ENCODE data around the gene RPL22L1. TPM values are rescaled to one million over a fixed set of nuclear protein-coding genes. Genes with fewer than 3 reads are reported as not detected.
"Not testable (repeated sequence)": the region's sequence is repeated elsewhere in the genome, so short reads cannot be mapped to it uniquely, and the experiment has no call there.

Gene RPL22L1
- total and polyA plus RNA-seq, 2 experiments from 2014 or later: 216 to 441 TPM

DNA sequence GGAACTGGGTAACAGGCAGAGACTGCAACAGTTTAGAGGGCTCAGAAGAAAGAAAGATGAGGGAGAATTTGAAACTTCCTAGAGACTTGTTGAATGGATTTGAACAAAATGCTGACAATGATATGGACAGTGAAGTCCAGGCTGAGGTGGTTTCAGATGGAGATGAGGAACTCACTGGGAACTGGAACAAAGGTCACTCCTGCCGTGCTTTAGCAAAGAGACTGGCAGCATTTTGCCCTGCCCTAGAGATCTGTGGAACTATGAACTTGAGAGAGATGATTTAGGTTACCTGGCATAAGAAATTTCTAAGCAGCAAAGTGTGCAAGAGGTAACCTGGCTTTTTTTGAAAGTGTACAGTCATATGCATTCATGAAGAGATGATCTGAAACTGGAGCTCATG is 26.8 kb upstream of the RPL22L1 start:
- H3K27ac ChIP-seq (ENCODE audit: low read depth): no peak overlapping the region
- ATAC-seq (no peak), DNase-seq (ENCODE audit: low spot score) (no peak)
- H4K20me1 ChIP-seq (replicated peaks; ENCODE audit: insufficient read depth): no peaks in the 10 kb centered on the region
- Mint-ChIP-seq H3K36me3 (ENCODE audit: low read depth) (peaks cover 23% of the 10 kb centered on the region), H3K4me3 (no peak overlapping the region), H3K4me1 (no peaks in the 10 kb centered on the region), H3K27me3 (ENCODE audit: insufficient read depth, low read depth, poor library complexity) (no peaks in the 10 kb centered on the region), H3K9me3 (peaks cover 21% of the 10 kb centered on the region), H3K27ac (no peak overlapping the region)
- no peaks in the 10 kb centered on the region for H3K27me3 ChIP-seq (ENCODE audit: insufficient read depth)
- H3K79me2 ChIP-seq (replicated peaks; ENCODE audit: insufficient read depth): no peaks in the 10 kb centered on the region
- H2AFZ ChIP-seq: no peak overlapping the region
- TF ChIP-seq EZH2phosphoT487 (IDR thresholded peaks at IDR 0.05; ENCODE audit: unreplicated experiment) (no peak), EZH2 (IDR thresholded peaks at IDR 0.05; ENCODE audit: low read depth, unreplicated experiment) (no peak), JUNB (IDR thresholded peaks at IDR 0.05; ENCODE audit: unreplicated experiment) (no peak)
- TF ChIP-seq, protein P1, sequence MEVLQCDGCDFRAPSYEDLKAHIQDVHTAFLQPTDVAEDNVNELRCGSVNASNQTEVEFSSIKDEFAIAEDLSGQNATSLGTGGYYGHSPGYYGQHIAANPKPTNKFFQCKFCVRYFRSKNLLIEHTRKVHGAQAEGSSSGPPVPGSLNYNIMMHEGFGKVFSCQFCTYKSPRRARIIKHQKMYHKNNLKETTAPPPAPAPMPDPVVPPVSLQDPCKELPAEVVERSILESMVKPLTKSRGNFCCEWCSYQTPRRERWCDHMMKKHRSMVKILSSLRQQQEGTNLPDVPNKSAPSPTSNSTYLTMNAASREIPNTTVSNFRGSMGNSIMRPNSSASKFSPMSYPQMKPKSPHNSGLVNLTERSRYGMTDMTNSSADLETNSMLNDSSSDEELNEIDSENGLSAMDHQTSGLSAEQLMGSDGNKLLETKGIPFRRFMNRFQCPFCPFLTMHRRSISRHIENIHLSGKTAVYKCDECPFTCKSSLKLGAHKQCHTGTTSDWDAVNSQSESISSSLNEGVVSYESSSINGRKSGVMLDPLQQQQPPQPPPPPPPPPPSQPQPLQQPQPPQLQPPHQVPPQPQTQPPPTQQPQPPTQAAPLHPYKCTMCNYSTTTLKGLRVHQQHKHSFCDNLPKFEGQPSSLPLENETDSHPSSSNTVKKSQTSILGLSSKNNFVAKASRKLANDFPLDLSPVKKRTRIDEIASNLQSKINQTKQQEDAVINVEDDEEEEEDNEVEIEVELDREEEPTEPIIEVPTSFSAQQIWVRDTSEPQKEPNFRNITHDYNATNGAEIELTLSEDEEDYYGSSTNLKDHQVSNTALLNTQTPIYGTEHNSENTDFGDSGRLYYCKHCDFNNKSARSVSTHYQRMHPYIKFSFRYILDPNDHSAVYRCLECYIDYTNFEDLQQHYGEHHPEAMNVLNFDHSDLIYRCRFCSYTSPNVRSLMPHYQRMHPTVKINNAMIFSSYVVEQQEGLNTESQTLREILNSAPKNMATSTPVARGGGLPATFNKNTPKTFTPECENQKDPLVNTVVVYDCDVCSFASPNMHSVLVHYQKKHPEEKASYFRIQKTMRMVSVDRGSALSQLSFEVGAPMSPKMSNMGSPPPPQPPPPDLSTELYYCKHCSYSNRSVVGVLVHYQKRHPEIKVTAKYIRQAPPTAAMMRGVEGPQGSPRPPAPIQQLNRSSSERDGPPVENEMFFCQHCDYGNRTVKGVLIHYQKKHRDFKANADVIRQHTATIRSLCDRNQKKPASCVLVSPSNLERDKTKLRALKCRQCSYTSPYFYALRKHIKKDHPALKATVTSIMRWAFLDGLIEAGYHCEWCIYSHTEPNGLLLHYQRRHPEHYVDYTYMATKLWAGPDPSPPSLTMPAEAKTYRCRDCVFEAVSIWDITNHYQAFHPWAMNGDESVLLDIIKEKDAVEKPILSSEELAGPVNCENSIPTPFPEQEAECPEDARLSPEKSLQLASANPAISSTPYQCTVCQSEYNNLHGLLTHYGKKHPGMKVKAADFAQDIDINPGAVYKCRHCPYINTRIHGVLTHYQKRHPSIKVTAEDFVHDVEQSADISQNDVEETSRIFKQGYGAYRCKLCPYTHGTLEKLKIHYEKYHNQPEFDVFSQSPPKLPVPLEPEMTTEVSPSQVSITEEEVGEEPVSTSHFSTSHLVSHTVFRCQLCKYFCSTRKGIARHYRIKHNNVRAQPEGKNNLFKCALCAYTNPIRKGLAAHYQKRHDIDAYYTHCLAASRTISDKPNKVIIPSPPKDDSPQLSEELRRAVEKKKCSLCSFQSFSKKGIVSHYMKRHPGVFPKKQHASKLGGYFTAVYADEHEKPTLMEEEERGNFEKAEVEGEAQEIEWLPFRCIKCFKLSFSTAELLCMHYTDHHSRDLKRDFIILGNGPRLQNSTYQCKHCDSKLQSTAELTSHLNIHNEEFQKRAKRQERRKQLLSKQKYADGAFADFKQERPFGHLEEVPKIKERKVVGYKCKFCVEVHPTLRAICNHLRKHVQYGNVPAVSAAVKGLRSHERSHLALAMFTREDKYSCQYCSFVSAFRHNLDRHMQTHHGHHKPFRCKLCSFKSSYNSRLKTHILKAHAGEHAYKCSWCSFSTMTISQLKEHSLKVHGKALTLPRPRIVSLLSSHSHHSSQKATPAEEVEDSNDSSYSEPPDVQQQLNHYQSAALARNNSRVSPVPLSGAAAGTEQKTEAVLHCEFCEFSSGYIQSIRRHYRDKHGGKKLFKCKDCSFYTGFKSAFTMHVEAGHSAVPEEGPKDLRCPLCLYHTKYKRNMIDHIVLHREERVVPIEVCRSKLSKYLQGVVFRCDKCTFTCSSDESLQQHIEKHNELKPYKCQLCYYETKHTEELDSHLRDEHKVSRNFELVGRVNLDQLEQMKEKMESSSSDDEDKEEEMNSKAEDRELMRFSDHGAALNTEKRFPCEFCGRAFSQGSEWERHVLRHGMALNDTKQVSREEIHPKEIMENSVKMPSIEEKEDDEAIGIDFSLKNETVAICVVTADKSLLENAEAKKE (CRISPR knock-in tag; IDR thresholded peaks at IDR 0.05): no peak
- TF ChIP-seq, protein P2, sequence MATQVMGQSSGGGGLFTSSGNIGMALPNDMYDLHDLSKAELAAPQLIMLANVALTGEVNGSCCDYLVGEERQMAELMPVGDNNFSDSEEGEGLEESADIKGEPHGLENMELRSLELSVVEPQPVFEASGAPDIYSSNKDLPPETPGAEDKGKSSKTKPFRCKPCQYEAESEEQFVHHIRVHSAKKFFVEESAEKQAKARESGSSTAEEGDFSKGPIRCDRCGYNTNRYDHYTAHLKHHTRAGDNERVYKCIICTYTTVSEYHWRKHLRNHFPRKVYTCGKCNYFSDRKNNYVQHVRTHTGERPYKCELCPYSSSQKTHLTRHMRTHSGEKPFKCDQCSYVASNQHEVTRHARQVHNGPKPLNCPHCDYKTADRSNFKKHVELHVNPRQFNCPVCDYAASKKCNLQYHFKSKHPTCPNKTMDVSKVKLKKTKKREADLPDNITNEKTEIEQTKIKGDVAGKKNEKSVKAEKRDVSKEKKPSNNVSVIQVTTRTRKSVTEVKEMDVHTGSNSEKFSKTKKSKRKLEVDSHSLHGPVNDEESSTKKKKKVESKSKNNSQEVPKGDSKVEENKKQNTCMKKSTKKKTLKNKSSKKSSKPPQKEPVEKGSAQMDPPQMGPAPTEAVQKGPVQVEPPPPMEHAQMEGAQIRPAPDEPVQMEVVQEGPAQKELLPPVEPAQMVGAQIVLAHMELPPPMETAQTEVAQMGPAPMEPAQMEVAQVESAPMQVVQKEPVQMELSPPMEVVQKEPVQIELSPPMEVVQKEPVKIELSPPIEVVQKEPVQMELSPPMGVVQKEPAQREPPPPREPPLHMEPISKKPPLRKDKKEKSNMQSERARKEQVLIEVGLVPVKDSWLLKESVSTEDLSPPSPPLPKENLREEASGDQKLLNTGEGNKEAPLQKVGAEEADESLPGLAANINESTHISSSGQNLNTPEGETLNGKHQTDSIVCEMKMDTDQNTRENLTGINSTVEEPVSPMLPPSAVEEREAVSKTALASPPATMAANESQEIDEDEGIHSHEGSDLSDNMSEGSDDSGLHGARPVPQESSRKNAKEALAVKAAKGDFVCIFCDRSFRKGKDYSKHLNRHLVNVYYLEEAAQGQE (IDR thresholded peaks at IDR 0.05; ENCODE audit: unreplicated experiment): no peak
- TF ChIP-seq, protein P3, sequence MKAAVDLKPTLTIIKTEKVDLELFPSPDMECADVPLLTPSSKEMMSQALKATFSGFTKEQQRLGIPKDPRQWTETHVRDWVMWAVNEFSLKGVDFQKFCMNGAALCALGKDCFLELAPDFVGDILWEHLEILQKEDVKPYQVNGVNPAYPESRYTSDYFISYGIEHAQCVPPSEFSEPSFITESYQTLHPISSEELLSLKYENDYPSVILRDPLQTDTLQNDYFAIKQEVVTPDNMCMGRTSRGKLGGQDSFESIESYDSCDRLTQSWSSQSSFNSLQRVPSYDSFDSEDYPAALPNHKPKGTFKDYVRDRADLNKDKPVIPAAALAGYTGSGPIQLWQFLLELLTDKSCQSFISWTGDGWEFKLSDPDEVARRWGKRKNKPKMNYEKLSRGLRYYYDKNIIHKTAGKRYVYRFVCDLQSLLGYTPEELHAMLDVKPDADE (IDR thresholded peaks at IDR 0.05): no peak
- no peak overlapping the region for H3K4me3 ChIP-seq
- H3F3A ChIP-seq (replicated peaks; ENCODE audit: low read depth): no peaks in the 10 kb centered on the region
- no peak overlapping the region for H3K4me2 ChIP-seq
- H3K4me1 ChIP-seq (ENCODE audit: insufficient read depth): no peaks in the 10 kb centered on the region
- 0 out of 2 replicates have a peak, but pooled peaks cover 3% of the 10 kb centered on the region for H3K9me2 ChIP-seq (ENCODE audit: insufficient read depth)
- H3K36me3 ChIP-seq (ENCODE audit: insufficient read depth): no peaks in the 10 kb centered on the region

DNA sequence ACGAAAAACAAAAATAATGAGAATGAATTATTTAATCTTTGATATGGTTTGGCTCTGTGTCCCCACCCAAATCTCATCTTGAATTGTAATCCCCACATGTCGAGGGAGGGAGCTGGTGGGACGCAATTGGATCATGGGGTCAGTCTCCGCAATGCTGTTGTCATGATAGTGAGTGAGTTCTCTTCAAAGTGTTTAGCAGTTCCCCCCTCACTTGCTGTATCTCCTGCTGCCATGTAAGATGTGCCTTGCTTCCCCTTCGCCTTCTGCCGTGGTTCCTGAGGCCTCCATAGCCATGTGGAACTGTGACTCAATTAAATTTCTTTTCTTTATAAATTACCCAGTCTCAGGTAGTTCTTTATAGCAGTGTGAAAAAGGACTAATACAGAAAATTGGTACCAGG is 26.3 kb upstream of the RPL22L1 start:
- not testable (repeated sequence) for H3K4me3 Mint-ChIP-seq; H3K4me2 ChIP-seq; H2AFZ ChIP-seq; H3K9me2 ChIP-seq (ENCODE audit: insufficient read depth); ATAC-seq; H3K36me3 ChIP-seq (ENCODE audit: insufficient read depth); H3K27me3 ChIP-seq (ENCODE audit: insufficient read depth); H3K4me1 Mint-ChIP-seq; H3K27ac ChIP-seq (ENCODE audit: low read depth); H3K27ac Mint-ChIP-seq; H3K79me2 ChIP-seq (replicated peaks; ENCODE audit: insufficient read depth); H3K4me3 ChIP-seq; H3K27me3 Mint-ChIP-seq (ENCODE audit: insufficient read depth, low read depth, poor library complexity); H3K4me1 ChIP-seq (ENCODE audit: insufficient read depth); H3F3A ChIP-seq (replicated peaks; ENCODE audit: low read depth); DNase-seq (ENCODE audit: low spot score); H4K20me1 ChIP-seq (replicated peaks; ENCODE audit: insufficient read depth)
- H3K36me3 Mint-ChIP-seq (ENCODE audit: low read depth): peaks cover 23% of the 10 kb centered on the region
- H3K9me3 Mint-ChIP-seq: peaks cover 21% of the 10 kb centered on the region

All from GM23338 (cell line).